Body of pancreas (tissue), 4 donors: ENCODE results near the gene MAMSTR.

Source experiments
- CTCF ChIP-seq, 7 experiments: fragments of 450-650 bp in 4 of 7; fragments of 200-600 bp in 3 of 7; sonication (generic) in 3 of 7; IDR thresholded peaks; one replicate each; pipeline ENCODE4 v1.5.1; 2016 to 2019; ENCODE audit warnings: antibody characterized with exemption in 7 of 7
- POLR2A ChIP-seq, 3 donors: fragments of 450-650 bp; IDR thresholded peaks; one replicate each; pipeline ENCODE4 v1.6.1; 2016; ENCODE audit warnings: antibody characterized with exemption in 3 of 3, mild to moderate bottlenecking in 2 of 3

GRCh38 chr19:48756212-48756611, 36.7 kb upstream of the MAMSTR start:
- TF ChIP-seq CTCF (IDR thresholded peaks at IDR 0.05) (no peak), POLR2A (IDR thresholded peaks at IDR 0.05) (no peak)
